H1 (cell line): ENCODE results near the gene ERC1. TPM values are rescaled to one million over a fixed set of nuclear protein-coding genes. Genes with fewer than 3 reads are reported as not detected.

Source experiments
- BRCA1 ChIP-seq: IDR thresholded peaks from 2 replicates; pipeline ENCODE4 v1.6.1; 2012; ENCODE audit warnings: low read depth, low read length, improper control_type of control experiment
- CREB1 ChIP-seq: IDR thresholded peaks from 2 replicates; pipeline ENCODE4 v1.6.1; 2012; ENCODE audit warnings: inconsistent platforms
- E2F6 ChIP-seq: IDR thresholded peaks from 2 replicates; pipeline ENCODE4 v1.6.1; 2012; ENCODE audit warnings: inconsistent platforms
- EZH2 ChIP-seq: fragments of 200-600 bp; sonication (generic); IDR thresholded peaks from 2 replicates; pipeline ENCODE4 v1.7.1; 2012; ENCODE audit warnings: low read depth, mild to moderate bottlenecking, moderate library complexity, low read length, inconsistent platforms; ENCODE audit not compliant: severe bottlenecking
- MAFK ChIP-seq: IDR thresholded peaks from 2 replicates; pipeline ENCODE4 v1.6.1; 2012; ENCODE audit warnings: low read depth, mild to moderate bottlenecking, improper control_type of control experiment, low read length
- RFX5 ChIP-seq: IDR thresholded peaks from 2 replicates; pipeline ENCODE4 v1.6.1; 2011; ENCODE audit warnings: low read depth, low read length, improper control_type of control experiment, borderline replicate concordance
- polyA plus RNA-seq, 7 experiments: library from polyadenylated mRNA; depleted of rRNA in 3 of 7; stranded (reverse) in 5 of 7; unstranded in 2 of 7; fragments of >200 nt in 5 of 7; fragments of 200-250 nt in 2 of 7; gene quantifications; 1 replicate in 5 of 7; 2 replicates in 1 of 7; 4 replicates in 1 of 7; pipeline versions ENCODE4 v1.2.1 to v1.2.3, GENCODE V29; 2011 to 2013; ENCODE audit warnings: missing spikeins in 2 of 7, mixed read lengths in 2 of 7
- total RNA-seq: library from RNA; stranded (reverse); fragmentation: NEBNext Ultra II Directional; extraction: Animal tissue kit (Norgen Biotek cat#: 25700); gene quantifications from 2 replicates; pipeline ENCODE4 v1.2.1, GENCODE V29; 2021

The ERC1 gene
- total and polyA plus RNA-seq, 2 of the 8 experiments (the other 6 are each of a cell fraction or from before 2014, with no cell fraction given) = 7.8 to 45.7 TPM

DNA sequence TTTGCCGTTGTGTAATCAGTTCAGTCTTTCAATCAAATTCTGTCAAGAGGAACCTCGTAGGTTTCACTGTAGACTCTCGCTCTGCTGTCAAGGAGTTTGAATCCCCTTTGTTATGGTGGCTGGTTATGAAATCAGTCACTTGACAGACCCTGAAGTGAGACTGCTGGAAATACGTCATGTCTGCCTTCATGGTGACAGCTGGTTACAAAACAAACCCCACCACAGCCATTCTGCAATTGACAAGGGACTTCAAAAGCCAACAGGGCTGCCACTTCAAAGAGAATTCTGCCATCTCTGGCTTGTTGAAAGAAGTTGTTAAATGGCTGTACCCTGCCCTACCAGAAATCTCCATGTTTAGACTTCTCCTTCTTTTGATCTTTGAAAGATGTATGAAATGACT, 286.9 kb downstream of the ERC1 start (continued):
- TF ChIP-seq RFX5 (no peak), E2F6 (no peak), BRCA1 (no peak), CREB1 (no peak), EZH2 (no peak), MAFK (no peak)
